NCI-H1048 (cell line): ENCODE data around the gene SLC9A7.

Source experiments
- DNase-seq: peaks from one replicate; lab custom pipeline; 2025; lab: John Stamatoyannopoulos, UW

SLC9A7 gene

GRCh38 chrX:46647251-46647650 lies 111.7 kb downstream of the SLC9A7 start:
- DNase-seq = no peak

- DNase-seq = no peak
Measured at GRCh38 chrX:46645614-46646013, 113.3 kb downstream of the SLC9A7 start.

DNA sequence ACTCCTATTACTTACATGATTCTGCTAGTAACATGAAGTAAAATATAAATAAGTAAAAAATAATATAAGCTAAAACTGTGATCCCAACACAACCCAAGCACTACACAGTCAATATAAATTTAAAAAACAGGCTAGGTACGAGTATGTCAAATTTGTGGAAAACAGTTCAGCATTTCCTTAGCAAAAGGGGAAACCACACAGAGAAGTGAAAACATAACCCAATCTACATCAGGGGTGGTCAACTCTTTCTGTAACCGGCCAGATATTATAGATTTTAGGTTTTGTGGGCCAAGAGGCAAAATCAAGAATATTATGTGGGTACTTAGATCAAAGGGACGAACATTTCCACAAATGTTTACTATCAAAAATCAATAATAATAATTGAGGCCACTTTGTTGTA lies 115.3 kb downstream of the SLC9A7 start:
- no peak for DNase-seq

- DNase-seq = no peak
Measured at GRCh38 chrX:46642145-46642544, 116.8 kb downstream of the SLC9A7 start.

GRCh38 chrX:46637938-46638337 lies 121.0 kb downstream of the SLC9A7 start:
- DNase-seq = no peak

GRCh38 chrX:46636223-46636622 lies 122.7 kb downstream of the SLC9A7 start:
- DNase-seq = no peak

DNA sequence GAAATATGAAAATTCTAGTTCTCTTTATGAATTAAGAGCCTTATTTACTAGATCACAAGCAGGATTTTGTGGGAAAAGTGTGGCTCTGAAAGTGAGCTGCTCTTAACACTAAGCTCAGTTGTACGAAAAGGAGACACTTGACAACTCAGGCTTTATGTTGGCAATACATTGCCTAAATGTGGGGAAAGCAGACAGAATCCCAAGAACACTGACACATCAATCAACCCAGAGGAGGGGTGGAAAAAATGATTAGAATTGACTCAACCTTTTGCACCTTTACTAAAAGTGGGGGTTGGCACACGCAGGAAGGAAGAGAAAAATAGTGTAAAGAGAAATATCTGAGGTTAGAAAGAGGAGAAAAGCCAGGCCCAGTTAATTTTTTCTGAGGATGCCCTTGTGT lies 123.7 kb downstream of the SLC9A7 start:
- no peak for DNase-seq

GRCh38 chrX:46634577-46634976 lies 124.3 kb downstream of the SLC9A7 start:
- DNase-seq = no peak

DNA sequence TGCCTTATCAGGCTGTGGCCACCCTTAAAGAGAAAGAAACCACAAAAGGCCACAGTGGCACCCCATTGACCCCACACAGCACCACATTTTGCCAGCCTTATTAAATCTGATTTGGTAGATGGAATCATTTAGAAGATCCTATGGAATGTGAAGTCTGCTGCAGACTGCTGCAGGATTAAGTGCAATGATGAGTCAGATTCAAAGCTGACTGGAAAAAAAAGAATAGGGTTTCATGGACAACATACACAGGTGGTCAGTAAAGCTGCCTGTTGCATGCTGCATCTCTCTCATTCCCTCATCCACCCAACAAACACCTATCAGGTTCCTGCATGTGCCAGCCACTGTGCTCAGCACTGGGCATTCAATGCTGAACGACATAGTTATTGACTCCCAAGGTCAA lies 128.8 kb downstream of the SLC9A7 start:
- DNase-seq = no peak

- DNase-seq = no peak
Measured at GRCh38 chrX:46628460-46629371, 130.2 kb downstream of the SLC9A7 start.

DNA sequence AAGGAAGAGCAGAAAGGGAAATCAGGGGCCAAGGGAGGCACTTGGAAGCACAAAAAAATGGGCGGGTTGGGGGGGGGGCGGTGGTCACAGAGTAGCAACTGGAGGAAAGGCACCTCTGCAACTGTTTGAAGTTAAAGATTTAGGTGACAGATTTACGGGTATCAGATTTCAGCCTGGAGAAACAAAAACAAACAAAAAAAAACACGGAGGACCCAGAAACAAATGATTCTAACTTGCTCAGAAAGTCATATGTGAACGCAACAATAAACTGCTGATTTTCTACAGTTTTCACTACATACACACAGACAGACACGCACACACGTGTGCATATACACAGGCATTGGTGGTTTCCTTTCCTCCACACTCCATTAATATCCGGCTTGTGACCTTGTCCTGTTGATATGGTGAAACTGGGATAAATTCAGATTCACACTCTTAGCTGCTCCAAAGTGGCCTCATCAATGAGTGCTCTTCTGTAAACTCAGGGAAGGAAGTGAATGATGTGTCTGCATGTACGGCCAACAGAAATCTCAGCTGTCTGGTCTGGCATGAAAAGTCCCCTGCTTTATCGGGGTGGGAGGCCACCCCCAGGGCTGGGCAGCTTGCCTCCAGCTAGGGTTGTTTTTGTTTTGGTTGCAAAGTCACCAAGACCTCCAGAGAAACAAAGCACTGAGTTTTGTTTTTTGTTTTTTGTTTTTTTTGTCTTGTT lies 131.1 kb downstream of the SLC9A7 start:
- DNase-seq = no peak

DNA sequence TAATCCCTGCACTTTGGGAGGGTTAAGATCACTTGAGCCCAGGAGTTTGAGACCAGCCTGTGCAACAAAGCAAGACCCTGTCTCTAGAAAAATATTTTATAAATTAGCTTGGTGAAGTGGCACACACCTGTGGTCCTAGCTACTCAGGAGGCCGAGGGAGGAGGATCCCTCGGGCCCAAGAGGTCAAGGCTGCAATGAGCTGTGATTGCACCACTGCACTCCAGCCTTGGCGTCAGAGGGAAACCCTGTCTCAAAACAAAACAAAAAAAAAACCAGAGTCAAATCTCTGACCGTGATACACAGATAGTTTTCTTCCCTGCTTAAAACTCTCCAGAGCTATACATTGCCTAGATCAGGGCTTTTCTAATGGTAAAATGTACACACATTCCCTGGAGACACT lies 131.9 kb downstream of the SLC9A7 start:
- DNase-seq = no peak

DNA sequence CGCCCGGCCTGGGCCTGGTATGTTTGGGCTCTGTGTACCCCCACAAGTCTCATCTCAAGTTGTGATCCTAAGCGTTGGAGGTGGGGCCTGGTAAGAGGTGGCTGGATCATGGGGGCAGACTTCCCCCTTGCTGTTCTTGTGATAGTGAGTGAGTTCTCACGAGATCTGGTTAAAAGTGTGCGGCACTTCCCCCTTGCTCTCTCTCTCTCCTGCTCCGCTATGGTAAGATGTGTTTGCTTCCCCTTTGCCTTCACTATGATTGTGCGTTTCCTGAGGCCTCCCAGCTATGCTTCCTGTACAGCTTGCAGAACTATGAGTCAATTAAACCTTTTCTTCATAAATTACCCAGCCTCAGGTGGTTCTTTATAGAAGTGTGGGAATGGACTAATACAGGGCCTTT lies 132.4 kb downstream of the SLC9A7 start:
- no peak for DNase-seq

GRCh38 chrX:46624090-46624786 lies 134.7 kb downstream of the SLC9A7 start:
- no peak for DNase-seq

DNA sequence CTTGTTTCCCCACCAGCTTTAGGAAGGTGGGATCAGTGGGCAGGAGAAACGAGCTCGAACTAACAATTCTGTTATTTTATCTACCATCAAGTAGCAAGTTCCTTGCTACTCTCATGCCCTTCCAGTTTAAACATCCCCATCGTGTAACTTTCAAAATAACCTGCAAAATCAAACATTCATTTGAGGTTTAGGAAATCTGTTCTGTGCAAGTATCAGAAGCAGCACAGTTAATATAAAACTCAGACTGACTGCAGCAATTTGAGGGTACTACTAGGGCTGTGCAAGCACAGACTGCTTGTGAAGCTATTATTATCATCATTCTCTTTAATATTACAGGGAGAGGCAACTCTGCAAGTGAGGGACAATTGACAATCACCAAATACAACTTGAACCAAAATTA lies 137.3 kb downstream of the SLC9A7 start:
- DNase-seq = no peak

GRCh38 chrX:46620505-46620904 lies 138.4 kb downstream of the SLC9A7 start:
- DNase-seq = no peak

GRCh38 chrX:46618947-46619346 lies 140.0 kb downstream of the SLC9A7 start:
- DNase-seq = no peak

DNA sequence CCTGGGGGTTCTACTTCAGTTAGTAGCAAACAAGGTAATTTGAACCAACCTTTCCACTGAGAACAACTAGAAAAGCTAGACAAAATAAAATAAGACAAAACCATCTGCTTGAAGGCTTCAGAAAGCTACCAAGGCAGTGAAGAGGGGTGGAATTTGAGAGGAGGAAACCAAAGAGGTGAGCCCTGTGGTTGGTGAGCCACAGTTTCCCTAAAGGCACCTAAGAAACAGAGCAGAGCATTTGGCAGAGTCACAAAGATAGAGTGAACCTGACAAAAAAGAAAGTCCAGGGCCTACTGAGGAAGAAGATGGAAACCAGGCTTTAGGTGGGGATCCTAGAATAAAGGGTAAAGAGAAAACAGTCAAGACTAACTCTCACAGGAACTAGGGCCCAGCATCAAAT lies 141.0 kb downstream of the SLC9A7 start:
- DNase-seq = no peak

DNA sequence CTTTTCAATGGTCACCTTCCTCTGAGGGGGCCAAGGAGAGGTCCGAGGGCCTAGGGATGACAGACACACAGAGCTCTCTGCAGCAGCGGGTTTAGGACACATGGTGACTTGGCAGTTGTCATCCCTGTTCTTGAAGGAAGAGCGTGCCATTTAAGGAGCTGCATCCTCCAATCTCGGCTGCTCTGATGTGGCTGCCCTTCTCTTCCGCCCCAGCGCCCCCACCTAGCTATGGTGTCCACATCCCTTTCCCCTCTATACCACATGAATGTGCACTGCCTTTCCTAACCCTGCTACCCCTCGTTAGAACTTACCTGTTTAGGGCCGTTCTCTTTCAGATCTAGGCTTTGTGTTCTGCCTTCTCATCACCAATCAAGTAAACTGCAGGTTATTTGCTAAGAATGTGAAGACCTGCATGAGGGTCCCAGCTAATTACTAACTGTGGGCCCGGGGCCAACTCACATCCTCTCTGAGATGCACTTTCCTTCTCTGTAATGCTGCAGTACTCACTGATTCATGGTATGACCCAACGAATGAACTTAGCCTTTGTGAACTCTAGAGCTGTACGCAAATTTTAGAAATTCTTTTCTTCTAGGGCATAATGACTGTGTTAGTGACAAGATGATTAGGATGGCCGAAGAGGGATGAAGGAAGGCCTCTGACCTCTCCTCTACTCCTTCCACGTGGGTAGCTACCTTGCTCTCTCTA lies 147.1 kb downstream of the SLC9A7 start:
- no peak for DNase-seq

- DNase-seq = no peak
Measured at GRCh38 chrX:46610070-46610658, 148.8 kb downstream of the SLC9A7 start.

GRCh38 chrX:46607916-46608315 lies 151.0 kb downstream of the SLC9A7 start:
- no peak for DNase-seq
